GM23338 (cell line): ENCODE data around the gene ATPAF1. TPM values are rescaled to one million over a fixed set of nuclear protein-coding genes. Genes with fewer than 3 reads are reported as not detected.

Source experiments
- ATAC-seq: fragments of 200-7000 bp; cut with Tn5 transposase; 3 replicates; pipeline ENCODE4 v1.9.1; 2020
- DNase-seq: peaks from one replicate; pipeline ENCODE4 v3.0.0-alpha.2; 2015; ENCODE audit warnings: low spot score
- H2AFZ ChIP-seq: fragments of 200-600 bp; sonication (generic); 2 replicates; pipeline ENCODE4 v1.8.0; 2016; ENCODE audit warnings: antibody characterized with exemption, mild to moderate bottlenecking, moderate library complexity
- H3F3A ChIP-seq: fragments of 200-600 bp; sonication (generic); replicated peaks from 2 replicates; pipeline ENCODE4 v1.8.0; 2017; ENCODE audit warnings: antibody characterized with exemption, mixed run types, low read depth
- H3K27ac ChIP-seq: fragments of 200-600 bp; sonication (generic); 2 replicates; pipeline ENCODE4 v1.6.1; 2016; ENCODE audit warnings: low read depth
- H3K27me3 ChIP-seq: fragments of 200-600 bp; sonication (generic); 2 replicates; pipeline ENCODE4 v1.8.0; 2016; ENCODE audit warnings: mild to moderate bottlenecking, mixed run types, moderate library complexity; ENCODE audit not compliant: insufficient read depth
- H3K36me3 ChIP-seq: fragments of 200-600 bp; sonication (generic); 2 replicates; pipeline ENCODE4 v1.8.0; 2016; ENCODE audit warnings: mild to moderate bottlenecking; ENCODE audit not compliant: insufficient read depth
- H3K4me1 ChIP-seq: fragments of 200-600 bp; sonication (generic); 2 replicates; pipeline ENCODE4 v1.8.0; 2016; ENCODE audit warnings: mild to moderate bottlenecking, moderate library complexity; ENCODE audit not compliant: insufficient read depth
- H3K4me2 ChIP-seq: fragments of 200-600 bp; sonication (generic); 2 replicates; pipeline ENCODE4 v1.7.1; 2017; ENCODE audit warnings: mixed run types
- H3K4me3 ChIP-seq: fragments of 200-600 bp; sonication (generic); 2 replicates; pipeline ENCODE4 v1.6.1; 2016; ENCODE audit warnings: mixed run types
- H3K79me2 ChIP-seq: fragments of 200-600 bp; sonication (generic); replicated peaks from 2 replicates; pipeline ENCODE4 v1.8.0; 2017; ENCODE audit warnings: mild to moderate bottlenecking; ENCODE audit not compliant: insufficient read depth
- H3K9me2 ChIP-seq: fragments of 200-600 bp; sonication (generic); 2 replicates; pipeline ENCODE4 v1.8.0; 2017; ENCODE audit not compliant: insufficient read depth
- H4K20me1 ChIP-seq: fragments of 200-600 bp; sonication (generic); replicated peaks from 2 replicates; pipeline ENCODE4 v1.8.0; 2017; ENCODE audit warnings: mild to moderate bottlenecking; ENCODE audit not compliant: insufficient read depth
- H3K27ac Mint-ChIP-seq: 2 replicates; pipeline ENCODE4 v1.8.0; 2020; ENCODE audit warnings: inconsistent platforms, mild to moderate bottlenecking, moderate library complexity, mixed read lengths
- H3K27me3 Mint-ChIP-seq: 3 replicates; pipeline ENCODE4 v1.8.0; 2022; ENCODE audit warnings: low read depth, mild to moderate bottlenecking, moderate library complexity, mixed read lengths, inconsistent platforms; ENCODE audit not compliant: insufficient read depth, poor library complexity
- H3K36me3 Mint-ChIP-seq: 3 replicates; pipeline ENCODE4 v1.8.0; 2021; ENCODE audit warnings: low read depth, mild to moderate bottlenecking, inconsistent platforms, moderate library complexity, mixed read lengths
- H3K4me1 Mint-ChIP-seq: 3 replicates; pipeline ENCODE4 v1.8.0; 2020; ENCODE audit warnings: mild to moderate bottlenecking, inconsistent platforms, mixed read lengths
- H3K4me3 Mint-ChIP-seq: 3 replicates; pipeline ENCODE4 v1.8.0; 2021; ENCODE audit warnings: moderate library complexity, mild to moderate bottlenecking, inconsistent platforms, mixed read lengths
- H3K9me3 Mint-ChIP-seq: 3 replicates; pipeline ENCODE4 v1.8.0; 2020; ENCODE audit warnings: moderate library complexity, mild to moderate bottlenecking, inconsistent platforms, mixed read lengths
- CREB1 ChIP-seq: fragments of 250-450 bp; sonication (Bioruptor Pico); IDR thresholded peaks from 2 replicates; pipeline ENCODE4 v1.5.0; 2020; ENCODE audit warnings: low read depth, mild to moderate bottlenecking, moderate library complexity
- EZH2 ChIP-seq: fragments of 200-600 bp; sonication (generic); IDR thresholded peaks from one replicate; pipeline ENCODE4 v1.8.0; 2017; ENCODE audit warnings: antibody characterized with exemption, mild to moderate bottlenecking, low read depth; ENCODE audit not compliant: unreplicated experiment
- EZH2phosphoT487 ChIP-seq: fragments of 200-600 bp; sonication (generic); IDR thresholded peaks from one replicate; pipeline ENCODE4 v1.8.1; 2018; ENCODE audit warnings: antibody characterized with exemption; ENCODE audit not compliant: unreplicated experiment
- JUNB ChIP-seq: IDR thresholded peaks from one replicate; pipeline ENCODE4 v1.6.1; 2016; ENCODE audit warnings: antibody characterized with exemption; ENCODE audit not compliant: unreplicated experiment
- NANOG ChIP-seq: IDR thresholded peaks from 2 replicates; pipeline ENCODE4 v1.6.1; 2016; ENCODE audit warnings: antibody characterized with exemption, borderline replicate concordance
- POLR2AphosphoS5 ChIP-seq: IDR thresholded peaks from 2 replicates; pipeline ENCODE4 v1.6.1; 2016; ENCODE audit warnings: antibody characterized with exemption, low read depth
- STAT1 ChIP-seq: IDR thresholded peaks from one replicate; pipeline ENCODE4 v1.6.1; 2016; ENCODE audit warnings: antibody characterized with exemption; ENCODE audit not compliant: unreplicated experiment
- ZNF114 ChIP-seq: fragments of 250-450 bp; sonication (Bioruptor Pico); IDR thresholded peaks from 2 replicates; pipeline ENCODE4 v1.5.0; 2020; ENCODE audit warnings: mild to moderate bottlenecking, moderate library complexity
- ZNF331 ChIP-seq: fragments of 250-450 bp; sonication (Bioruptor Pico); IDR thresholded peaks from 2 replicates; pipeline ENCODE4 v1.5.0; 2020; ENCODE audit warnings: low read depth, mild to moderate bottlenecking, moderate library complexity
- polyA plus RNA-seq: library from polyadenylated mRNA; unstranded; fragments of >200 nt; fragmentation: Nextera tagmentation; extraction: Ambion mirVana; gene quantifications from 2 replicates; pipeline ENCODE4 v1.2.1, GENCODE V29; 2016
- total RNA-seq: library from RNA; depleted of rRNA; stranded (reverse); fragments of >200 nt; shearing (Covaris generic); gene quantifications from 2 replicates; pipeline ENCODE4 v1.2.3, GENCODE V29; 2014
- TF ChIP-seq, protein P1 (sequence below): IDR thresholded peaks from one replicate; pipeline ENCODE4 v1.6.1; 2018; ENCODE audit warnings: antibody characterized with exemption; ENCODE audit not compliant: unreplicated experiment
- TF ChIP-seq, protein P2 (sequence below), 2 experiments: fragments of 200-600 bp in 1 of 2; sonication (generic) in 1 of 2; conservative IDR thresholded peaks; 2 replicates each; pipeline versions ENCODE4 v1.5.1 to v1.6.1; 2016 to 2017; ENCODE audit warnings: antibody characterized with exemption in 2 of 2, low read depth in 2 of 2, mild to moderate bottlenecking in 2 of 2, moderate library complexity in 1 of 2
- TF ChIP-seq, protein P3 (sequence below): fragments of 250-450 bp; sonication (Bioruptor Pico); IDR thresholded peaks from 2 replicates; pipeline ENCODE4 v1.5.0; 2020; ENCODE audit warnings: mild to moderate bottlenecking, moderate library complexity
- TF ChIP-seq, protein P4 (sequence below): IDR thresholded peaks from 2 replicates; pipeline ENCODE4 v1.6.1; 2016; ENCODE audit warnings: antibody characterized with exemption

Gene ATPAF1
- total and polyA plus RNA-seq, 2 experiments from 2014 or later: 41.2 to 67.6 TPM

DNA sequence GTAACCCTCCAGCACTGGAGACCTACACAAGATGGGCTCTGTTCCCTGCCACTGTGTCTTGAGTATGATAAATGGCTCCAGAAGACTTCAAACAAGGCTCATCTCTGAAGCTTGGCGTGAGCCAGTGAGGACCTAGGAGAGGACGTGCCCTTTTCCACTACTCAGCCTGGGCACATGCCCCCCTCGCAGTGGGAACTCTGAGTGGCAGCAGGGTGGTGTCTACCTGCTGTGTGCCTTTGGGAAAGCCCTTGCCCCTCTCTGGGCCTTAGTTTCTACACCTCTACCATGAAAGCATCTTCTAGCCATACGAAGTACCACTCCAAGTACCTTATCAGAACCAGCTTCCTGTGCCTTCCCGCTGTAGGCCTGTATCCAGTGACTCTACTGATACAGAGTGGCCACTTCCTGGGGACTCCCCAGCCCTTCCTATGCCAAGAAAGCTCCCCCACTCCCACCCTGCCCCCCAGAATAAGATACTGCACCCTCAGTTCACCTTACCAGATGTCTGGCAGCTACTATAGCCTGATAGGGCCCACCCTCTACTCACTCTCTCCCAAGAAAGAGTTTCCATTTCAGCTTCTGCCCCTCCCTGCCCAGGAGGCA is 48.4 kb downstream of the ATPAF1 start:
- H3K4me1 Mint-ChIP-seq: peaks cover 26% of the 10 kb centered on the region
- TF ChIP-seq ZNF114 (no peak), EZH2 (no peak), NANOG (no peak), POLR2AphosphoS5 (no peak), STAT1 (no peak), JUNB (no peak), EZH2phosphoT487 (no peak), ZNF331 (no peak), CREB1 (CRISPR knock-in tag) (no peak)
- TF ChIP-seq, protein P1, sequence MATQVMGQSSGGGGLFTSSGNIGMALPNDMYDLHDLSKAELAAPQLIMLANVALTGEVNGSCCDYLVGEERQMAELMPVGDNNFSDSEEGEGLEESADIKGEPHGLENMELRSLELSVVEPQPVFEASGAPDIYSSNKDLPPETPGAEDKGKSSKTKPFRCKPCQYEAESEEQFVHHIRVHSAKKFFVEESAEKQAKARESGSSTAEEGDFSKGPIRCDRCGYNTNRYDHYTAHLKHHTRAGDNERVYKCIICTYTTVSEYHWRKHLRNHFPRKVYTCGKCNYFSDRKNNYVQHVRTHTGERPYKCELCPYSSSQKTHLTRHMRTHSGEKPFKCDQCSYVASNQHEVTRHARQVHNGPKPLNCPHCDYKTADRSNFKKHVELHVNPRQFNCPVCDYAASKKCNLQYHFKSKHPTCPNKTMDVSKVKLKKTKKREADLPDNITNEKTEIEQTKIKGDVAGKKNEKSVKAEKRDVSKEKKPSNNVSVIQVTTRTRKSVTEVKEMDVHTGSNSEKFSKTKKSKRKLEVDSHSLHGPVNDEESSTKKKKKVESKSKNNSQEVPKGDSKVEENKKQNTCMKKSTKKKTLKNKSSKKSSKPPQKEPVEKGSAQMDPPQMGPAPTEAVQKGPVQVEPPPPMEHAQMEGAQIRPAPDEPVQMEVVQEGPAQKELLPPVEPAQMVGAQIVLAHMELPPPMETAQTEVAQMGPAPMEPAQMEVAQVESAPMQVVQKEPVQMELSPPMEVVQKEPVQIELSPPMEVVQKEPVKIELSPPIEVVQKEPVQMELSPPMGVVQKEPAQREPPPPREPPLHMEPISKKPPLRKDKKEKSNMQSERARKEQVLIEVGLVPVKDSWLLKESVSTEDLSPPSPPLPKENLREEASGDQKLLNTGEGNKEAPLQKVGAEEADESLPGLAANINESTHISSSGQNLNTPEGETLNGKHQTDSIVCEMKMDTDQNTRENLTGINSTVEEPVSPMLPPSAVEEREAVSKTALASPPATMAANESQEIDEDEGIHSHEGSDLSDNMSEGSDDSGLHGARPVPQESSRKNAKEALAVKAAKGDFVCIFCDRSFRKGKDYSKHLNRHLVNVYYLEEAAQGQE: no peak
- TF ChIP-seq, protein P2, sequence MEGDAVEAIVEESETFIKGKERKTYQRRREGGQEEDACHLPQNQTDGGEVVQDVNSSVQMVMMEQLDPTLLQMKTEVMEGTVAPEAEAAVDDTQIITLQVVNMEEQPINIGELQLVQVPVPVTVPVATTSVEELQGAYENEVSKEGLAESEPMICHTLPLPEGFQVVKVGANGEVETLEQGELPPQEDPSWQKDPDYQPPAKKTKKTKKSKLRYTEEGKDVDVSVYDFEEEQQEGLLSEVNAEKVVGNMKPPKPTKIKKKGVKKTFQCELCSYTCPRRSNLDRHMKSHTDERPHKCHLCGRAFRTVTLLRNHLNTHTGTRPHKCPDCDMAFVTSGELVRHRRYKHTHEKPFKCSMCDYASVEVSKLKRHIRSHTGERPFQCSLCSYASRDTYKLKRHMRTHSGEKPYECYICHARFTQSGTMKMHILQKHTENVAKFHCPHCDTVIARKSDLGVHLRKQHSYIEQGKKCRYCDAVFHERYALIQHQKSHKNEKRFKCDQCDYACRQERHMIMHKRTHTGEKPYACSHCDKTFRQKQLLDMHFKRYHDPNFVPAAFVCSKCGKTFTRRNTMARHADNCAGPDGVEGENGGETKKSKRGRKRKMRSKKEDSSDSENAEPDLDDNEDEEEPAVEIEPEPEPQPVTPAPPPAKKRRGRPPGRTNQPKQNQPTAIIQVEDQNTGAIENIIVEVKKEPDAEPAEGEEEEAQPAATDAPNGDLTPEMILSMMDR (conservative IDR thresholded peaks at IDR 0.05; ENCODE audit: low read depth in 2 of 2): no peak
- TF ChIP-seq, protein P3, sequence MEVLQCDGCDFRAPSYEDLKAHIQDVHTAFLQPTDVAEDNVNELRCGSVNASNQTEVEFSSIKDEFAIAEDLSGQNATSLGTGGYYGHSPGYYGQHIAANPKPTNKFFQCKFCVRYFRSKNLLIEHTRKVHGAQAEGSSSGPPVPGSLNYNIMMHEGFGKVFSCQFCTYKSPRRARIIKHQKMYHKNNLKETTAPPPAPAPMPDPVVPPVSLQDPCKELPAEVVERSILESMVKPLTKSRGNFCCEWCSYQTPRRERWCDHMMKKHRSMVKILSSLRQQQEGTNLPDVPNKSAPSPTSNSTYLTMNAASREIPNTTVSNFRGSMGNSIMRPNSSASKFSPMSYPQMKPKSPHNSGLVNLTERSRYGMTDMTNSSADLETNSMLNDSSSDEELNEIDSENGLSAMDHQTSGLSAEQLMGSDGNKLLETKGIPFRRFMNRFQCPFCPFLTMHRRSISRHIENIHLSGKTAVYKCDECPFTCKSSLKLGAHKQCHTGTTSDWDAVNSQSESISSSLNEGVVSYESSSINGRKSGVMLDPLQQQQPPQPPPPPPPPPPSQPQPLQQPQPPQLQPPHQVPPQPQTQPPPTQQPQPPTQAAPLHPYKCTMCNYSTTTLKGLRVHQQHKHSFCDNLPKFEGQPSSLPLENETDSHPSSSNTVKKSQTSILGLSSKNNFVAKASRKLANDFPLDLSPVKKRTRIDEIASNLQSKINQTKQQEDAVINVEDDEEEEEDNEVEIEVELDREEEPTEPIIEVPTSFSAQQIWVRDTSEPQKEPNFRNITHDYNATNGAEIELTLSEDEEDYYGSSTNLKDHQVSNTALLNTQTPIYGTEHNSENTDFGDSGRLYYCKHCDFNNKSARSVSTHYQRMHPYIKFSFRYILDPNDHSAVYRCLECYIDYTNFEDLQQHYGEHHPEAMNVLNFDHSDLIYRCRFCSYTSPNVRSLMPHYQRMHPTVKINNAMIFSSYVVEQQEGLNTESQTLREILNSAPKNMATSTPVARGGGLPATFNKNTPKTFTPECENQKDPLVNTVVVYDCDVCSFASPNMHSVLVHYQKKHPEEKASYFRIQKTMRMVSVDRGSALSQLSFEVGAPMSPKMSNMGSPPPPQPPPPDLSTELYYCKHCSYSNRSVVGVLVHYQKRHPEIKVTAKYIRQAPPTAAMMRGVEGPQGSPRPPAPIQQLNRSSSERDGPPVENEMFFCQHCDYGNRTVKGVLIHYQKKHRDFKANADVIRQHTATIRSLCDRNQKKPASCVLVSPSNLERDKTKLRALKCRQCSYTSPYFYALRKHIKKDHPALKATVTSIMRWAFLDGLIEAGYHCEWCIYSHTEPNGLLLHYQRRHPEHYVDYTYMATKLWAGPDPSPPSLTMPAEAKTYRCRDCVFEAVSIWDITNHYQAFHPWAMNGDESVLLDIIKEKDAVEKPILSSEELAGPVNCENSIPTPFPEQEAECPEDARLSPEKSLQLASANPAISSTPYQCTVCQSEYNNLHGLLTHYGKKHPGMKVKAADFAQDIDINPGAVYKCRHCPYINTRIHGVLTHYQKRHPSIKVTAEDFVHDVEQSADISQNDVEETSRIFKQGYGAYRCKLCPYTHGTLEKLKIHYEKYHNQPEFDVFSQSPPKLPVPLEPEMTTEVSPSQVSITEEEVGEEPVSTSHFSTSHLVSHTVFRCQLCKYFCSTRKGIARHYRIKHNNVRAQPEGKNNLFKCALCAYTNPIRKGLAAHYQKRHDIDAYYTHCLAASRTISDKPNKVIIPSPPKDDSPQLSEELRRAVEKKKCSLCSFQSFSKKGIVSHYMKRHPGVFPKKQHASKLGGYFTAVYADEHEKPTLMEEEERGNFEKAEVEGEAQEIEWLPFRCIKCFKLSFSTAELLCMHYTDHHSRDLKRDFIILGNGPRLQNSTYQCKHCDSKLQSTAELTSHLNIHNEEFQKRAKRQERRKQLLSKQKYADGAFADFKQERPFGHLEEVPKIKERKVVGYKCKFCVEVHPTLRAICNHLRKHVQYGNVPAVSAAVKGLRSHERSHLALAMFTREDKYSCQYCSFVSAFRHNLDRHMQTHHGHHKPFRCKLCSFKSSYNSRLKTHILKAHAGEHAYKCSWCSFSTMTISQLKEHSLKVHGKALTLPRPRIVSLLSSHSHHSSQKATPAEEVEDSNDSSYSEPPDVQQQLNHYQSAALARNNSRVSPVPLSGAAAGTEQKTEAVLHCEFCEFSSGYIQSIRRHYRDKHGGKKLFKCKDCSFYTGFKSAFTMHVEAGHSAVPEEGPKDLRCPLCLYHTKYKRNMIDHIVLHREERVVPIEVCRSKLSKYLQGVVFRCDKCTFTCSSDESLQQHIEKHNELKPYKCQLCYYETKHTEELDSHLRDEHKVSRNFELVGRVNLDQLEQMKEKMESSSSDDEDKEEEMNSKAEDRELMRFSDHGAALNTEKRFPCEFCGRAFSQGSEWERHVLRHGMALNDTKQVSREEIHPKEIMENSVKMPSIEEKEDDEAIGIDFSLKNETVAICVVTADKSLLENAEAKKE (CRISPR knock-in tag): no peak
- TF ChIP-seq, protein P4, sequence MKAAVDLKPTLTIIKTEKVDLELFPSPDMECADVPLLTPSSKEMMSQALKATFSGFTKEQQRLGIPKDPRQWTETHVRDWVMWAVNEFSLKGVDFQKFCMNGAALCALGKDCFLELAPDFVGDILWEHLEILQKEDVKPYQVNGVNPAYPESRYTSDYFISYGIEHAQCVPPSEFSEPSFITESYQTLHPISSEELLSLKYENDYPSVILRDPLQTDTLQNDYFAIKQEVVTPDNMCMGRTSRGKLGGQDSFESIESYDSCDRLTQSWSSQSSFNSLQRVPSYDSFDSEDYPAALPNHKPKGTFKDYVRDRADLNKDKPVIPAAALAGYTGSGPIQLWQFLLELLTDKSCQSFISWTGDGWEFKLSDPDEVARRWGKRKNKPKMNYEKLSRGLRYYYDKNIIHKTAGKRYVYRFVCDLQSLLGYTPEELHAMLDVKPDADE: no peak
- no peak overlapping the region for H3K4me2 ChIP-seq
- no peaks in the 10 kb centered on the region for H3K36me3 ChIP-seq
- no peak for ATAC-seq
- H3F3A ChIP-seq: no peaks in the 10 kb centered on the region
- no peaks in the 10 kb centered on the region for H3K36me3 Mint-ChIP-seq
- DNase-seq: no peak
- H3K9me2 ChIP-seq: no peaks in the 10 kb centered on the region
- H2AFZ ChIP-seq: no peak overlapping the region
- no peak overlapping the region for H3K27ac ChIP-seq
- no peaks in the 10 kb centered on the region for H3K79me2 ChIP-seq
- no peaks in the 10 kb centered on the region for H4K20me1 ChIP-seq
- H3K4me3 Mint-ChIP-seq: no peak overlapping the region
- no peaks in the 10 kb centered on the region for H3K9me3 Mint-ChIP-seq
- H3K4me3 ChIP-seq: no peak overlapping the region
- H3K27ac Mint-ChIP-seq: no peak overlapping the region
- peaks cover 17% of the 10 kb centered on the region; the same call in 1 of the 2 replicates for H3K4me1 ChIP-seq
- peaks cover 20% of the 10 kb centered on the region for H3K27me3 ChIP-seq
- peaks cover 19% of the 10 kb centered on the region for H3K27me3 Mint-ChIP-seq
